Hematopoietic multipotent progenitor cell treated with erythropoietin and hydrocortisone succinate and interleukin-3 and kit ligand, for 4 days (in vitro differentiated cells): Measurements from ENCODE around the gene MUSTN1.

Experiments used
- DNase-seq: peaks from one replicate; pipeline ENCODE4 v3.0.0-alpha.2; 2015

Gene MUSTN1

DNA sequence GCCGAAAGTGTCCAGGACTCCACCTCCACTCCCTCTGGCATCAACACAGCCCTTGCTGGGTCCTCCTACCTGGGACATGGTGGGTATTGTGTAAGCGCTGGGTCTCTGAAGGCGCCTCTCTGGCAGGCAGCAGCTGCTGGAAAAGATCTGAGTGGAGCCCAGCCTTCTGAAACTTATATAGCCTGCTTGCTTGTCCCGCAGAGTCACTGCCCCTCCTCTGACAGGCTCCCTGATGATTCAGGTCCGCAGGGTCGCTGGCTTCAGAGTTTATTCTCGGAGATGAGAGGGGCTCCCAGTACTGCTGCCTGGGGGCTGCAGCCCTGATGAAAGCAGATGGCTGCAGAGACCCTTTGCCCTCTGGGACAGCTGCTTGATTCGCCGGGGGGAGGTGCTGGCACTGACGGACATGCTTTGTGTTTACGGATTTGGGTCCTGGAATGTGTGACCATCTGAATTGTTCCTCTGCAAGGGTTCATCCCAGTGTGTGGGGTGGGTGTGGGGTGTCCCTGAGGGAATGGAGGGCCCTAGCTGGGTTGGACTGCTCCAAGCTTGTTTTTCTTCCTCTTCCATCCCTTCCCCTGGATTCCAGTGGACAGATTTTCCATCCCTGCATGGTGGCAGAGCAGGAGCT lies at the start of gene MUSTN1:
MUSTN1 (minus strand) TSS at position 149 of the 631 bp plus-strand sequence; CDS start at position 78, 71 bp downstream.
- DNase-seq, result no peak

DNA sequence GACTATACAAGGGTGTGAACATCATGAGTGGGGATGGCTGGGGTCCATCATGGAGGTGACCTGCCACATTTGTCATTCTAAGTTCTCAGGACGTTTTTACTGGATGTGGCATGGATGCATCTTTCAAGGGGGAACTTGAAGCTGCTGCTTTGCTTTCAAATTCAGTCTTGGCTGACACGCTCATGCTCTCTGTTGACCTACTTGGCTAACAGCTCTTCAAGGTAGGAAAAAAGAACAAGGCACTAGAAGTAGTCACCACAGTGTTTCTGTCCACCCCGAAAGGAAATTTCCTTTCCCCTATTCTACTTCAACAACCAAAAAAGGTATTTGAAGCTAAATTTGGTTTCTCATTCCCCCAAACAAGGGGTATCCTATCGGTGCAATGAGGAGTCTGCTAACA lies 47.6 kb upstream of the MUSTN1 start:
- DNase-seq, result no peak

DNA sequence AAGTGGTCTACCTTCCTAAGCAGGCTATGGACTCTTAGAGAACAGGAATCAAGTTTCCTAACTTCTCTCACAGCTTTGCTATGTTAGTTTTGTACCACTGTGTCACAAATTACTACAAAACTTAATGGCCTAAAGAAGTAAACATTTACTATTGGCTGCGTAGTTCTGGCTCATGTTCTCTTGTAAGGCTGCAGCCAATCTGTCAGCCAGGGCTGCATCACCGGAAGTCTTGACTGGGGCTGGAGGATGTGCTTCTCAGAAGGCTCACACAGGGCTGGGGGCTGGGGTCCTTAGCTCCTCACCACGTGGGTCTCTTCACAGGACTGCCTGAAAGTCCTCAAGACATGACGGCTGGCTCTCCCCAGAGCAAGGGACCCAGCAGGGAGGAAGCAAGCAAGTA lies 47.1 kb upstream of the MUSTN1 start:
- no peak for DNase-seq

DNA sequence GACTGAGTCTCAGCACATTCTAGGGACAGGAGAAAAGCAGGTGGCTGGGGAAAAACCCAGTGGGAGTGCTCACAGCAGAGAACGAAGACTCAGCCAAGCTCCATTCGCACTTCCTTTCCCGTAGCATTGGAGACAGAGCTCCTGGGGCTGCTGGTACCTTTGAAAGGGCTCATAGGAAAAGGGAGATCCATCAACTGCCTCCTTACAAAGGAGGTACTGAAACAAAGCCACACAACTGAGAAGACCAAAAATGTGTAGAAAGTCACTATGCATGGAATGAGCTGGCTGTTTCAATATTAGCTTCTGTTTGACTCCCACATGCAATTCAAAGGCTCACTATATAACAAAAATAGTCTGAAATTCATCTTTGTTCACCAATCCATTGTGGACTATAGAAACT lies 45.7 kb upstream of the MUSTN1 start:
- DNase-seq, result no peak

DNA sequence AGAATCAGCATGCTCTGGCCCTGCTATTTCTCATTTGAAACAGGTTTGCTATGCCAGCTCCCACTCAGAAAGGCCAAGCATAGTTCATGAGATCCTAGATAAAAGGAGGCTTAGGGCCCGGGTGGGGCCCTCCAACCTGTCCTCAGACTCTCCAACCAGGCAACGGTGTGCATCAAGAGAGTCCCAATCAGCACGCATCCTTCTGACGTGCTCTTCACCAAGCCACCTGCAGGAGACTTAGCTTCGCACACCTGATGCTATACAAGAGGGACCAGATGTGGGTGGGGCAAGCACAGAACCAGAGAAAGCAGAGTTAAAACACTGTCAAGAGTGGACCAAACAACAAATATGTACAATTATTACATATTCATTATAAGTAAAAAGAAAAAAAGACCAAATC lies 45.2 kb upstream of the MUSTN1 start:
- no peak for DNase-seq

DNA sequence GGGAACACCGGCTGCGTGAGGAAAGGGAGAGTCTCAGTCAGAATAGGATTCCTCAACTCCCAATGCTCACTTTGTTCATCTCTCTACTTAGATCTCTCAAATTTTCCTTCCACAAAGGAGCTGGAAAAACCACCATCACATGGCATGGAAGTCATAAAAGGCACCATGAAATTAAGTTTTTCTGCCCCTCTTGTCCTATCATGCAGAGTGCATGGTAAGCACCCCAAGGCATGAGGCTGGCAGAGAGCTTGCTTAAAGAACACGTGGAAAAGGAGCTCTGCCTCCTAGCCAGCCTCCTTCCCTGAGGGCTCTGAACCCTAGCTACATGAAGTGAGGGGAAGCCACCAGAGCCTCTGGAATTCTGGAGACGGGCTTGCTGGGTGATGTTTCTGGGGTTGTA lies 44.8 kb upstream of the MUSTN1 start:
- DNase-seq, result no peak

DNA sequence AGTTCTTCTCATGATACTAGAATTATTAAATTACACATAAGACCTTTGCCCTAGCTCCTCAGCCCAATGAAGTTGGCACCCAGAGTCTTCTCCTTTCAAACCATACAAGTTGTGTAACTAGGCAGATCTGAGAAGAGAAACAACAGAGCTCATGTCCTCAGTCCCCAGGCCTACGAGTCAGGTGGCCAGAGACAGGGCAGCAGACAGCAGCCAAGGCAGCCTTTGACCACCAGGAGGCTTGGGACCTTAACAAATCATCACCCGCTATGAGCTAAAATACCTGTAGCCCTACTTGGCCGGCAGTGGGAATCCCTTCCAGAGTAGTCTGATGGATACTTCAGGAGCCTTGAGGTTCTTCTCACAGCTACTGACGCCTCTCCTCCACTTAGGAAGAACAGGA lies 44.3 kb upstream of the MUSTN1 start:
- peak; percentile 12 for DNase-seq

DNA sequence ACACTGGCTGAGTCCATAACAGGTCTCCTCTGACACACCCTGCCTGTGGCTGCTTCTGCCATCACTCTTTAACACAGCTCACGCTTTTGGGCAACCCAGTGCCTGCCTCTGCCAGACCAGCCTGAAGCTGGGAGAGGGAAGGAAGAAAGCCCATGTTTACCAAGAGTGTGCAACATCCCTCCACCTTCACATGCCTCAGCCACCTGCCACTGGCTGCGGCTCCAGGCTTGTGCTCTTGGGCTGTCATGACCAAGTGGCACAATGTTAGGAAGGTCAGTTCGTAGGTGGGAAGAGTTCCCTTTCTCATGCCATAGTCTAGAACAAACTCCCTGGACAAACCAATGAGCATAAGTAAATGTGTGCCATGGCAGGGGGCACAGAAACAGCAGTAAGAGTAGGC lies 42.3 kb upstream of the MUSTN1 start:
- DNase-seq, result no peak

DNA sequence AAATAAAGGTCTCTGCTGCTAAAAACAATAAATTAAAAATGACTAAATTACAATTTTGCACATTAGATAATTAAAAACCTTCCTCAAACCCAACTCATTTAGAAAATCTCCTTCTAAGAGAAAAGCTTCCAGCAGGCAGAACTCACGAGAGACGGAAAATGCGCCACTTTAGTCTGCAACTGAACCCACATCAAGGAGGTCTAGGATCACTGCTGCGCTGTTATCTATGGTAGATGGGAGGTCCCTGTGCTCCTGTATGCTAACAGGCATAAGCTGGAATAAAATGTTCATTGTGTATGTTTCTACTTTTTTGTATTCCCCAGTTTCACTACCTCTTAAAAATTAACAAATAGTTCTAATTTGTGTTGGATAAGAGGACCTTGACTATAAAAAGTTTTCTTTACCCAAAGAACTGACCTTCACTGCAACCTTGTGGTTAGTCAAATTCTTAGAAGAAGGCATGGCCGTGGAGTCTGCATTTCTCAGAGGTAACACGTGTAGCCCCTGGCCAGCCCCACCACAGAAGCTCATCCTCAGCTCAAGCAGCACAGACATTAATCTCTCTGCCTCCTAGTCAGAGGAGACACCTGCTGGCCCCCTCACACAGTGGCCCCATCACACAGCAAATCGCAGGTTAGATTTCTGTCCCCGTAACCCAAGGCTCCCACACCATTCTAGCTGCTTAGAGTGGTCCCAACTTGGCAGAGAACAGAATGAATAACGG lies 40.2 kb upstream of the MUSTN1 start:
- DNase-seq, result peak; percentile 15

DNA sequence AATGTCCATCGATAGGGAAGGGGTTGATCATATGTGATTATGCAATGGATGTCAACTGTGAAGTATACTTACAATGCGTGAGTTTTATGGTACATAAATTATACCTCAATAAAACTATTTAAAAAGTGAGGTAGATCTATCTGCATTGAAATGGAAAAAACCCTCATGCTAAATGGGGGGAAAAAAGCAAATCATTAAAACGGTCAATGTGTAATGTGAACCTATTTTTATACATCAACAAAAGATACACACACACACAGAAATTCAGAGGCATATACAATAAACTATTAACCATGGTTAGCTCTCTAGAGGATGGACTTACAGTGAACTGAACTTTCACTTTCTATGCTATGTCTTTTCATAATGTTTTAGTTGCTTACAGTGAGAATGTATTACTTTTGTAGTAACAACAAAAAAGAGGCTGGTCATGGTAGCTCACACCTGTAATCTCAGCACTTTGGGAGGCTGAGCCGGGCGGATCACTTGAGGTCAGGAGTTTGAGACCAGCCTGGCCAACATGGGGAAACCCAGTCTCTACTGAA lies 39.4 kb upstream of the MUSTN1 start:
- no peak for DNase-seq

DNA sequence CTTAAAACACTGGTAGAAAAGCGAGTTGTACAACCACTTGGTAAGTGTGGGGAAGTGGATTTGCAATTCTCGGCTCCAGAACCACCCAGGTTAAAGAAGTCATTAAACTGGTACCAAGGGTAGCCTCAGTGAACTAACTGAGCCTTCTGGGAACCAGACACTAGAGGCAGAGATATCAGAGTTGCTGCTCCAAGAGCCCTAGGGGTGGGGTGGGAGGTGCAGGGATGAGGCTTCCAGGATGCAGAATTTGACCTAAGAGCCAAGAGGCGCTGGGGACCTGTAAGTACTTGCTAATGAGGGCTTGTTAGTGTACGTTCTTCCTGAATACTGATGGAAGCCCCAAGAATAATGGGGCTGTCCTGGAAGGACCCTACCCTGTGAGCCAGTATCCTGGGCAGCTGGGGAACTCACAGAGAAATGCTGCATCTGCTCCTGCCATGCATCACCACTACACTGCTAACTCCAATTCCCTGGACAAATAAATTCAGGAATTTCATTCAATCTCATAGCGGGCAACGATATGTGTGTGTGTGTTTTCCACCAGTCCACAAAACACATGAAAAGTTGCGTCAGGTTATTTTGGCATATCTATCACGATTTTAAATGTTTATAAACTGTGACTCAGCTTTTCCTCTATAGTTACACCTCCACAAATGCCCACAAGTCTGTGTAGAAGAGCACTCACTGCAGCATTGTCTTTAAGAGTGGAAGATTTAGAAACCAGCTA lies 38.8 kb upstream of the MUSTN1 start:
- peak; percentile 33 for DNase-seq

DNA sequence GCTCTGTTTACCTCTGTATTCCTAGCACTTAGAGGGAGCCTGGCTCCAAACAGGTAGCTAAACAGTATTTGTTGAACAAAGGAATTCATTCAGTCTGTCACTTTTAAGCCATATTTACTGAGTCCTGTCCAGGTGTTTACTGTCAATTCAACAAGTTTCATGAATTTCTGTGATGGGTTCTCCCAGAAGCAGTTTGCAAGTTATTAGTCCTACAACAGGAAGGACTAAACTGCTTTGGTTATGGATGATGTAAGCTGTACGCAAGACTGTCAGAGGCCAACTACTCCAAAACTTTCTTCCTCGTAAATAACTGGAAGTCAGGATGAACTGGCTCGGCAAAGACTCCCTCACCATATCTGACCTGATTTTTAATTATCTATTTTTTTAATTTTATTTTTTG lies 37.4 kb upstream of the MUSTN1 start:
- no peak for DNase-seq

DNA sequence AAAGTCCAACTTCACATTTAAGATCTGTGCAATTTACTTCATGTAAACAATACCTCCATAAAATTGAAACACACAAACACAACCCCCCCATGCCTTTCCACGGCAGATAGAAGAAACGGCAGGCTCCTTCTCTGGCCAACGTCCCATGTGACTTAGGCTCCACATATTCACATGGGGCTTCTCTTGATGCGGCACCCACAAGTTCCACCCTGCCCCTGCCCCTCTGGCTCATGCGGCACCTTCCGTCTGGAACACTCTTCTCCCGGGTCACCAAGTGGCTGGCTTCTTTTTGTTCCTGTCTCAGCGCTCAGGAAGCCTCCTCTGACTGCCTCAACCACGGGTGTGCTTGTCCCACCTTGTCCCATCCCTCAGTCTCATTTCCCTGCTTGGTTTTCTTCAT lies 36.9 kb upstream of the MUSTN1 start:
- no peak for DNase-seq

DNA sequence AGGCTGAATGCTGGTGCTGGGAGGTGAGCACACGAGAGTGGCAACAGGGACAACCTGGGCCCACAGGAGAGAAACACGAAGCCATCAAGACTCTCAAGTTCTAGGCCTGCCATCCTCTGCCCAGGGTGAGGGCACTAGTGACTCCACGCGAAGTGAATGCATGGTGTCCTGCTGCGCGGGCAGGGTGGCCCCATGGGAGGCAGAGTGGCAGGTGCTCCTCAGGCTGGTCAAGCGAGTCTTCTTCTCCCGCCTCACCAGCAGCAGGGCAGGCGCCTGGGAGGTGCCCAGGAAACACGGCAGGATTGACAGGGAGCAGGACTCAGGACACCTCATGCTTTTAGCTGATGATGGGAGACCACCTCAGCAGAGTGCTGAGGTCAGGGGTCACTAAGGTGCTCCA lies 35.7 kb upstream of the MUSTN1 start:
- DNase-seq, result no peak

DNA sequence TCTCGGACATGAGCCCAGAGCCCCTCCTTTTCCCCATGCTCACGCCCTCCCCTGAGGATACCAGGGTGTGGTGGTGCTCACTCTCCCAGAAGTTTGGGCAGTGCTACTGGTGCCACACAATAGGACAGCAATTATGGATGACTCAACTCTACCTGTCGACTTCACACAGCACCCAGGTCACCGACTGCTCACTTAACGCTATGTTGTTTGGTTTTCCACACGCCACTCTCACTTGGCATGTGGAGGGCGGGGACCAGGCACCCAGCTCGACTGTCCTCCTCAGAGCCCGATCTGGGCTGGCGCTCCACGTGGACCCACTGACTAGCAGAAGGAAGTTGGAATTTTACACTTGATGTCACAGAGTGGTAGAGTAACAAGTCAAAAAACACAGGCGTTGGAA lies 31.6 kb upstream of the MUSTN1 start:
- no peak for DNase-seq

DNA sequence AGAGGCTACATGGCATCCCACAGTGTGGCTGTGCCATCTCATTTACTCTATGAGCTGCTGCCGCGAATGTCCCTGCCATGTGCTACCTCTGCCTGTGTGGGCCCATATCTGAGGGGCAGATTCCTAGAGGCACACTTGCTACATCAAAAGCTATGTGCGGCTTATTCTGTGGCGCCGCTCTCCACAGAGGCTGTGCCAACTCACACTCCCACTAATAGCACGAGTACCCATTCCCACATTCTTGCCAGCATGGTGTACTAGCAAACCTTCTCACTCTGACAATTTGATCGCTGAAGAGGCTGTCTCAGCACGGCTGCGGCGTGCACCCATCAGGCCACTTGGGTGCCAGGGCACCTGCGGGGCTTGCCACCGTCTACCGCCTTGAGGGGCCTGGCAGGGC lies 31.2 kb upstream of the MUSTN1 start:
- DNase-seq, result no peak

DNA sequence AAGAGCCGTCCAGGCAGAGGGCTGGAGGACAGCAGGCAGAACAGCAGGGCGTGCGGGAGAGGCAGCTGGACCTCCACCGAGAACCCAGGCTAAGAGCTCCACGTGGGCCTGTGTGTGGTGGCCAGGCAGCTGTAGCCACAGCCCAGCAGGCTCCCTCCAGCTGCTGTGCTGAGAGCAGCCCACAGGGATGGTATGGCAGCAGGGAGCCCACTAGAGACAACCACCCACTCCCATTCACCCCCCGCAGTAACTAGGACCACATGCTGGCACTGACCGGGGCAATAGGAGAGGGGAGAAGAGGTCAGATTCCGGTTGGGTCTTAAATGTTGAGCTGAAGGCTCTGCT lies 25.6 kb upstream of the MUSTN1 start:
- no peak for DNase-seq

DNA sequence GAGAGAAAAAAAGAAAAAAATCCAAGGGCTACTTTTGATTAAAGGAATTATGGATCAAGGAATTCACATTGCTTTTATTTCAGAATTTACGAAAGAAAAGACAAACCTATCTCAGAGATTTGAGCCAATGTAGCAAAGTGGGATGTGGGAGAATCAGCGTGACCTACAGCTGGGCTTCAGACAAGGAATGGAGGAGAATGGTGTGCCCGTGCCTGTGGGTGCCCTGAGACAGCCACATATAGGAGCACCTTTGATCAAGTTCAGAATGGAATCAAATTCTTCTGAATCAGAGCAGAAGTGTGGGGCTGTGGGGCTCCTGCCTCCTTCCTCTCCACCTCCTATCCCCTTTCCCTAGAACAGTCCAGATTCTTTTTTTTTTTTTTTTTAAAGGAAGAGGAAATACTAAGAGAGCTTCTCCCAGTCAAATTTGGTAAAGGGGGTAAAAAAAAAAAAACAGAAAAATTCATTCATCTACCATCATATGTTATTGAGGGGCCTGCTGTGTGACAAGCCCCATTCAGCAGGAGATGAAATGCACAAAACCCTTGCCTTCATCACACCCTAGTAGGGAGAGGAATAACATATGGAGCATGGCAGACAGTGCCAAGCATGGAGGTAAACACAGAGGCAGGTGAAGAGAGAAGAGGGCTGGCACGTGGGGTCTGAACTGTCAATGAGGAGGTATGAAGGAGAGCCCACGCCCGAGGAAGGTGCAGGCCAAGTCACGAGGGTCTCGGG lies 25.0 kb upstream of the MUSTN1 start:
- no peak for DNase-seq

DNA sequence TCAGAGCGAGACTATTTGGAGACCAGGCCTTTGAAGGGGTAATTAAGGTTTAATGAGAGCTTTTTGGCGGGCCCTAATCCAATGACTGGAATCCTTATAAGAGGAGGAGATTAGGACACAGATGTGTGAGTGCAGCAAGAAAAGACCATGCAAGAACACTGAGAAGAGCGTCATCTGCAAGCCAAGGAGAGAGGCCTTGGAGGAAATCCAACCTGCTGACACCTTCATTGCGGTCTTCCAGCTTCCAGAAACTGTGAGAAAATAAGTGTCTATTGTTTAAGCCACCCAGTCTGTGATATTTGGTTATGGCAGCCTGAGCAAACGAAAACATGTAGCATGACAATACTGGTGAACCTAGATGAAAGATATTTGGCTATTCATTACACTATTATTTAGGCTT lies 23.0 kb upstream of the MUSTN1 start:
- no peak for DNase-seq

DNA sequence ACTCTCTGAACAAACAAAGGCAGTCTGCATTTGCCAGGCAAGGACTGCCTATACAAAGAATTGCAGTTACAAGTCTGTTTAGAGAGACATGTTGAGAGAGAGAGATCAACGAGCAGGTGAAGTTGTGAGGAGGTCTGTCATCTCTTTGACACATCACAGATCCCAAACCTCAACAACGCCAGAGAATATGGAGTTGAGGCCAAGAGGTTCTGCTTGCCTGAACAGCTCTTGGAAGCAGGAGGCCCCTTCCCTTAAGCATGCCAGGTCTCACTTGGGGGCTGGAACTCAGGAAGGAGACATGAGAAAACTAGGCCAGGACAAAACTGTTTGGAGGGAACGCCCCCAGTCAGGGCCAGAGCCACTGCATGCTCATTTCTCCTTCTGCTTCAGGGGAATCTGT lies 22.3 kb upstream of the MUSTN1 start:
- DNase-seq, result no peak

DNA sequence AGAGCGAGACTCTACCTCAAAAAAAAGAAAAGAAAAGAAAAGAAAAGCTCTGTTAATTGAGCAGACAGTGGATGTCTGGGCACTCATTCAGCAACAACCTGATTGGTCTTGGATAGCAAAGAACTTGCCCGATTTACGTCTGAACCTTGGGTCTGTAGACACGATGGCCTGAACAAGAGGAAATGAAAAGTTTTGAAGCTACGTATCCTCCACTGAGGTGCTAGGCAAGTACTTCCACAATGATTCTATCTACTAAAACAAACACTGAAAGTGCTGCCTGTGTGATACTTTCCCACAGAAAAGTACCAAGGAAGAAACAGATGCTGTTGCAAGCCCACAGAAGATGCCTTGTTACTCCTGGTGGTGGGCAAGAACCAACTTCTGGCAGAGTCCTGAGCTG lies 21.8 kb upstream of the MUSTN1 start:
- DNase-seq, result no peak

DNA sequence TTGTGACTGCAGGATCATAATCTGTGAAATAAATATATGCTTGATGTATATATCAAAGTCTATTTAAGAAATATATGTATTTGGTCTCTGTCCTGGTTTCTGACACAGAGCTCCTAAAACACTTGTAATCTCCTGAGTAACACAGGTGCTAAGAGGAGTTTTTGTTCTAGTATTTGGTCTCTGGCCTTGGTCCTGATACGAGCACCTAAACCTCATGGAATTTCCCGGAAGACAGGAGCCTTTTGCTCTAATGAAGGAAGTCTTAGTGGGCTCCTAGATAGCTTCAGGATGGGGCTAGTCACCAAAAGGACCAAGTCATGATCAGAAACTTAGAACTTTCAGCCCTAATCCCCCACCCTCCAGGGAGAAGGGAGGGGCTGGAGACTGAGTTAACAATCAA lies 19.2 kb upstream of the MUSTN1 start:
- DNase-seq, result no peak

DNA sequence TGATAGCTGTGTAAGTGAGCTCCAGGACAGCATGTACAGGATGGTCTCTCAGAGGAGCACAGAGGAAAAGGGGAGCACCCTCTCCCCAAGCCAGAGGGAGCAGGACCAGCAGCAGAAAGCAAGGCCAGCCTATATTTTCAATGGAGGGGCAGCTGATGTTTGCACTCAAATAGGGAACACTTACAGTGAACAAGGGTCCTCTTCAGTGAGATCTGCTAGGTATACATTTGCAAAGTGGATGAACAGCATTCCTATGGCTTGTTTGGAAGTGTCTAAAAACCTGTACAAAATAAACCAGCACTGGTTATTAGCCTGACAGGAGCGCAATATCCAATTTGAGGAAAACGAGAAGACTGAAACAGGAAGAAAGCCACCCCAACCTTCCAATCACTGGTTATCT lies 17.6 kb upstream of the MUSTN1 start:
- no peak for DNase-seq
